Endothelial cell of umbilical vein (primary cell): Measurements from ENCODE around the gene PRCD. TPM values are rescaled to one million over a fixed set of nuclear protein-coding genes. Genes with fewer than 3 reads are reported as not detected.

ENCODE experiments used
- BruUV-seq: library from RNA; stranded (reverse); fragments of 400-500 nt; replicated peaks from 2 replicates; lab custom pipeline; 2021; lab: Mats Ljungman, UMichigan
- CTCF ChIA-PET: fragments of 300-600, 350-600 bp; sonication (Branson Sonifier 250); formaldehyde crosslinking; loops from one replicate; lab custom pipeline; 2021; ENCODE audit warnings: antibody characterized with exemption, inconsistent platforms; lab: Charles Lee
- POLR2A ChIA-PET: fragments of 300-600, 350-600 bp; sonication (Branson Sonifier 250); formaldehyde crosslinking; loops from one replicate; lab custom pipeline; 2021; ENCODE audit warnings: antibody characterized with exemption, inconsistent platforms; lab: Charles Lee
- DNase-seq: peaks from one replicate; pipeline ENCODE4 v3.0.0-alpha.2; 2011; ENCODE audit warnings: low read depth, low spot score
- FAIRE-seq: peaks from 2 replicates; lab custom pipeline; 2011; peaks lifted over from hg19 to GRCh38; lab: Jason Lieb, UNC
- H2AFZ ChIP-seq: 2 replicates; pipeline ENCODE4 v1.6.0; 2012; ENCODE audit warnings: low read depth, low read length, control low read depth, inconsistent platforms
- H3K27ac ChIP-seq: 2 replicates; pipeline ENCODE4 v1.5.1; 2011; ENCODE audit warnings: low read depth, mild to moderate bottlenecking, control low read depth, low read length, moderate library complexity; ENCODE audit not compliant: insufficient read depth
- H3K27me3 ChIP-seq, 2 experiments: 2 replicates each; pipeline versions ENCODE4 v1.6.0 to v1.6.1; 2011; ENCODE audit warnings: low read length in 2 of 2, mixed read lengths in 1 of 2; ENCODE audit not compliant: control insufficient read depth in 2 of 2, insufficient read depth in 2 of 2
- H3K36me3 ChIP-seq, 2 experiments: 2 replicates in 1 of 2; 3 replicates in 1 of 2; pipeline ENCODE4 v1.5.1; 2011; ENCODE audit warnings: low read length in 2 of 2, mild to moderate bottlenecking in 1 of 2, moderate library complexity in 1 of 2; ENCODE audit not compliant: control insufficient read depth in 2 of 2, insufficient read depth in 2 of 2; ENCODE audit errors: extremely low read depth in 1 of 2
- H3K4me1 ChIP-seq: 3 replicates; pipeline ENCODE4 v1.5.1; 2011; ENCODE audit warnings: mild to moderate bottlenecking, low read length; ENCODE audit not compliant: control insufficient read depth, insufficient read depth; ENCODE audit errors: extremely low read depth
- H3K4me2 ChIP-seq: 2 replicates; pipeline ENCODE4 v1.6.1; 2011; ENCODE audit warnings: low read length, control low read depth, mixed read lengths; ENCODE audit not compliant: insufficient read depth
- H3K4me3 ChIP-seq, 3 experiments: fragments of 200-600 bp in 1 of 3; sonication (generic), shearing (Covaris generic) in 1 of 3; replicated peaks in 1 of 3; 2 replicates each; pipeline ENCODE4 v1.5.1; 2011 to 2016; ENCODE audit warnings: control low read depth in 3 of 3, low read length in 3 of 3, mild to moderate bottlenecking in 2 of 3, inconsistent platforms in 1 of 3, low read depth in 1 of 3, moderate library complexity in 1 of 3; ENCODE audit not compliant: insufficient read depth in 1 of 3
- H3K79me2 ChIP-seq: 2 replicates; pipeline ENCODE4 v1.6.0; 2012; ENCODE audit warnings: low read length, inconsistent platforms; ENCODE audit not compliant: control insufficient read depth, insufficient read depth
- H3K9ac ChIP-seq: replicated peaks from 2 replicates; pipeline ENCODE3; 2011; ENCODE audit warnings: low read length, control low read depth; ENCODE audit not compliant: insufficient read depth; ENCODE audit errors: extremely low read depth
- H3K9me1 ChIP-seq: replicated peaks from 3 replicates; pipeline ENCODE4 v1.6.0; 2011; ENCODE audit warnings: mild to moderate bottlenecking, low read length; ENCODE audit not compliant: control insufficient read depth, insufficient read depth; ENCODE audit errors: extremely low read depth
- H3K9me3 ChIP-seq: replicated peaks from 2 replicates; pipeline ENCODE4 v1.5.1; 2012; ENCODE audit warnings: low read length, inconsistent platforms; ENCODE audit not compliant: control insufficient read depth, insufficient read depth
- H4K20me1 ChIP-seq: replicated peaks from 2 replicates; pipeline ENCODE3; 2011; ENCODE audit warnings: mild to moderate bottlenecking, low read length; ENCODE audit not compliant: control insufficient read depth, insufficient read depth; ENCODE audit errors: extremely low read depth
- EZH2 ChIP-seq: IDR thresholded peaks from 2 replicates; pipeline ENCODE4 v1.6.1; 2012; ENCODE audit warnings: borderline replicate concordance, low read depth, mild to moderate bottlenecking, moderate library complexity, low read length, inconsistent platforms; ENCODE audit not compliant: severe bottlenecking
- FOS ChIP-seq: IDR thresholded peaks from 2 replicates; pipeline ENCODE4 v1.6.1; 2011; ENCODE audit warnings: mild to moderate bottlenecking, low read length, moderate library complexity, borderline replicate concordance; ENCODE audit not compliant: insufficient read depth
- GATA2 ChIP-seq: IDR thresholded peaks from 2 replicates; pipeline ENCODE4 v1.7.0; 2011; ENCODE audit warnings: low read depth, mild to moderate bottlenecking, moderate library complexity, mixed read lengths, low read length; ENCODE audit not compliant: insufficient read length, insufficient read depth
- JUN ChIP-seq: IDR thresholded peaks from 2 replicates; pipeline ENCODE4 v1.6.1; 2011; ENCODE audit warnings: borderline replicate concordance, low read depth; ENCODE audit not compliant: insufficient read length, insufficient read depth
- MYC ChIP-seq: IDR thresholded peaks from one replicate; pipeline ENCODE4 v1.6.1; 2011; ENCODE audit warnings: mild to moderate bottlenecking, low read depth, low read length
- POLR2A ChIP-seq: IDR thresholded peaks from 2 replicates; pipeline ENCODE4 v1.6.1; 2012; ENCODE audit warnings: low read depth, mild to moderate bottlenecking, control low read depth, low read length
- POLR2AphosphoS5 ChIP-seq: IDR thresholded peaks from 2 replicates; pipeline ENCODE4 v1.6.1; 2012; ENCODE audit warnings: low read depth, mild to moderate bottlenecking, control low read depth, low read length, moderate library complexity; ENCODE audit not compliant: insufficient read depth
- dilution Hi-C: fragments of 300-500 bp; cut with MboI; formaldehyde crosslinking; loops from one replicate; pipeline ENCODE4 v1.15.0; 2019; ENCODE audit warnings: low sequenced_read_pairs; ENCODE audit not compliant: extremely low pct_ligation_motif_present
- intact Hi-C: fragments of 100-400 bp; cut with micrococcal nuclease; formaldehyde crosslinking; loops from one replicate; pipeline ENCODE4 v1.10.0; 2022
- polyA plus RNA-seq, 4 experiments: library from polyadenylated mRNA; depleted of rRNA in 3 of 4; stranded (reverse) in 3 of 4; unstranded in 1 of 4; fragments of >200 nt; gene quantifications; 2 replicates each; pipeline versions ENCODE4 v1.2.1 to v1.2.3, GENCODE V29; 2011 to 2012; ENCODE audit warnings: missing spikeins in 1 of 4
- total RNA-seq: library from RNA; stranded (reverse); gene quantifications from 2 replicates; pipeline ENCODE4 v1.2.3, GENCODE V29; 2021
- TF ChIP-seq, protein P1 (sequence below): IDR thresholded peaks from 2 replicates; pipeline ENCODE4 v1.6.1; 2011; ENCODE audit not compliant: insufficient read depth, insufficient read length
- TF ChIP-seq, protein P2 (sequence below), 2 donors: IDR thresholded peaks; 1 replicate in 1 of 2; 2 replicates in 1 of 2; pipeline ENCODE4 v1.5.1; 2011; ENCODE audit warnings: low read length in 2 of 2, mild to moderate bottlenecking in 2 of 2, moderate library complexity in 2 of 2, control low read depth in 1 of 2, inconsistent platforms in 1 of 2, low read depth in 1 of 2; ENCODE audit not compliant: insufficient read depth in 1 of 2; ENCODE audit errors: extremely low read depth in 1 of 2

PRCD gene
- total and polyA plus RNA-seq, 2 donors (not counting 3 experiments of a cell fraction or from before 2014, with no cell fraction given), result not detected

DNA sequence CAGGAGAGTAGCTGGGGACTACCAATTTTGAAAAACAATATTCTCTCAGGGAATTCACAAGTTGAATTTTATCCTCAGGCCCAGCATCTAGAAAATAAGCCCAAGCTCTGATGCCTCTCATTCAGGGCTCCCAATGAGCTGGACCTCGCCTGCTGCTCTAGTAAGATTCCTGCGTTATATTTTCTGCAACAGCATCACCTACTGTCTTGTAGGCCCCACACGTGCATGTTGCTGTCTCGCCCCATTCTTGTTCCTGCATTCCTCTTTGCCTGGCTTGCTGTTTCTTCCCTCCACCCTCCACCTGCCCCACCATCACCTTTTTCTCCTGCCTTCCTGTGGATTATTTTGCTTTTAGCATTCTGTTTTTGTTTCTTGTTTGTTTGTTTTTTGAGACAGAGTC lies 54.1 kb downstream of the PRCD start:
- H3K4me3 ChIP-seq, result no peak overlapping the region
- intact Hi-C loops (no loop called here), dilution Hi-C loops (no loop called here)
- POLR2A ChIA-PET, result no interaction called here
- H3K27me3 ChIP-seq, result no peaks in the 10 kb centered on the region
- CTCF ChIA-PET, result interaction anchor here (0.6 to 4.4 kb wide), 3 partner anchors 30 to 88 kb away, joined by 3 to 13 read pairs (median 3); no protein-coding TSS in a partner anchor
- no peaks in the 10 kb centered on the region for H3K4me1 ChIP-seq
- TF ChIP-seq POLR2AphosphoS5, result no peak
- no peak for TF ChIP-seq JUN
- TF ChIP-seq EZH2, result no peak
- TF ChIP-seq POLR2A, result no peak
- TF ChIP-seq, protein P1, sequence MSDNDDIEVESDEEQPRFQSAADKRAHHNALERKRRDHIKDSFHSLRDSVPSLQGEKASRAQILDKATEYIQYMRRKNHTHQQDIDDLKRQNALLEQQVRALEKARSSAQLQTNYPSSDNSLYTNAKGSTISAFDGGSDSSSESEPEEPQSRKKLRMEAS, result no peak
- H3K36me3 ChIP-seq, result no peaks in the 10 kb centered on the region
- H3K79me2 ChIP-seq, result no peaks in the 10 kb centered on the region
- no peak overlapping the region for H2AFZ ChIP-seq
- no peak overlapping the region for H3K27ac ChIP-seq
- no peak for FAIRE-seq
- H3K9me3 ChIP-seq, result no peaks in the 10 kb centered on the region
- H3K9me1 ChIP-seq, result no peaks in the 10 kb centered on the region
- H4K20me1 ChIP-seq, result no peaks in the 10 kb centered on the region
- no TSS peak for BruUV-seq
- no peak overlapping the region for H3K9ac ChIP-seq
- DNase-seq, result no peak
- H3K4me2 ChIP-seq, result no peak overlapping the region

DNA sequence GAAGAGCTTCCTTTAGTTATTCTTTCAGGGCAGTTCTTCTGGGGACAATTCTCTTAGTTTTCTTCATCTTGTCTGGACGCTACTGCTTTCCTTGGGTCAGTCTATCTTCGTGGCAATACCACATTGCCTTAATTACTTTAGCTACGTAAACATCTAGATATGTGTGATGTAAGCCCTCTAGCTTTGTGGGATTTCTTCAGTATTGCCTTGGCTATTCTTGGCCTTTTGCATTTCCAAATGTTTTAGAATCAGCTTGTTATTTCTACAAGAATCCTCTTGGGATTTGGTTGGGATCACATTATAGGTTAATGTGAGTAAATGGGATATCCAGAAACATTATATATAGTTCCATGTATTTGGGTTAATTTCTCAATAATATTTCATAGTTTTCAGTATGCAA lies 54.8 kb downstream of the PRCD start:
- intact Hi-C loops, result no loop called here
- no peaks in the 10 kb centered on the region for H3K27me3 ChIP-seq
- FAIRE-seq (no peak), DNase-seq (no peak)
- no peak overlapping the region for H3K9ac ChIP-seq
- dilution Hi-C loops, result no loop called here
- H3K9me3 ChIP-seq, result no peaks in the 10 kb centered on the region
- H4K20me1 ChIP-seq, result no peaks in the 10 kb centered on the region
- H3K4me2 ChIP-seq, result no peak overlapping the region
- POLR2A ChIA-PET, result no interaction called here
- H3K9me1 ChIP-seq, result no peaks in the 10 kb centered on the region
- H3K4me3 ChIP-seq, result no peak overlapping the region
- H3K79me2 ChIP-seq, result no peaks in the 10 kb centered on the region
- BruUV-seq, result no TSS peak
- H2AFZ ChIP-seq, result no peak overlapping the region
- H3K27ac ChIP-seq, result no peak overlapping the region
- CTCF ChIA-PET, result interaction anchor here (1.2 to 4.4 kb wide), 2 partner anchors 10 to 30 kb away, joined by 3 to 13 read pairs; no protein-coding TSS in a partner anchor
- peaks cover 2% of the 10 kb centered on the region for H3K4me1 ChIP-seq
- no peak for TF ChIP-seq POLR2A
- no peak for TF ChIP-seq EZH2
- TF ChIP-seq, protein P2, sequence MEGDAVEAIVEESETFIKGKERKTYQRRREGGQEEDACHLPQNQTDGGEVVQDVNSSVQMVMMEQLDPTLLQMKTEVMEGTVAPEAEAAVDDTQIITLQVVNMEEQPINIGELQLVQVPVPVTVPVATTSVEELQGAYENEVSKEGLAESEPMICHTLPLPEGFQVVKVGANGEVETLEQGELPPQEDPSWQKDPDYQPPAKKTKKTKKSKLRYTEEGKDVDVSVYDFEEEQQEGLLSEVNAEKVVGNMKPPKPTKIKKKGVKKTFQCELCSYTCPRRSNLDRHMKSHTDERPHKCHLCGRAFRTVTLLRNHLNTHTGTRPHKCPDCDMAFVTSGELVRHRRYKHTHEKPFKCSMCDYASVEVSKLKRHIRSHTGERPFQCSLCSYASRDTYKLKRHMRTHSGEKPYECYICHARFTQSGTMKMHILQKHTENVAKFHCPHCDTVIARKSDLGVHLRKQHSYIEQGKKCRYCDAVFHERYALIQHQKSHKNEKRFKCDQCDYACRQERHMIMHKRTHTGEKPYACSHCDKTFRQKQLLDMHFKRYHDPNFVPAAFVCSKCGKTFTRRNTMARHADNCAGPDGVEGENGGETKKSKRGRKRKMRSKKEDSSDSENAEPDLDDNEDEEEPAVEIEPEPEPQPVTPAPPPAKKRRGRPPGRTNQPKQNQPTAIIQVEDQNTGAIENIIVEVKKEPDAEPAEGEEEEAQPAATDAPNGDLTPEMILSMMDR (IDR thresholded peaks at IDR 0.05; ENCODE audit: extremely low read depth in 1 of 2, insufficient read depth in 1 of 2, low read depth in 1 of 2, low read length in 2 of 2), result no peak
- TF ChIP-seq JUN, result no peak
- TF ChIP-seq GATA2, result no peak
- TF ChIP-seq, protein P1, result no peak
- no peak for TF ChIP-seq POLR2AphosphoS5
- TF ChIP-seq MYC, result no peak
- TF ChIP-seq FOS, result no peak
- H3K36me3 ChIP-seq, result no peaks in the 10 kb centered on the region
